Memory B cell (primary cell): ENCODE data around the gene TSPAN10.
A peak's percentile ranks its signal among the peaks of the same experiment; 100 is the strongest.
"Not testable (repeated sequence)": the region's sequence is repeated elsewhere in the genome, so short reads cannot be mapped to it uniquely, and the experiment has no call there.

Experiments used
- ATAC-seq: fragments of 150-1000 bp; cut with Tn5 transposase; 2 replicates; pipeline ENCODE4 v1.10.0; 2021; ENCODE audit warnings: low read depth, mild to moderate bottlenecking, moderate library complexity
- DNase-seq, 2 donors: peaks; one replicate each; pipeline ENCODE4 v3.0.0; 2022; ENCODE audit warnings: low spot score in 2 of 2
- H3K27ac Mint-ChIP-seq: one replicate; pipeline ENCODE4 v1.8.0; 2022; ENCODE audit warnings: mild to moderate bottlenecking, moderate library complexity, mixed read lengths
- H3K27me3 Mint-ChIP-seq: one replicate; pipeline ENCODE4 v1.8.0; 2022; ENCODE audit warnings: mixed read lengths
- H3K36me3 Mint-ChIP-seq: one replicate; pipeline ENCODE4 v1.8.0; 2022; ENCODE audit warnings: mild to moderate bottlenecking, mixed read lengths
- H3K4me1 Mint-ChIP-seq: one replicate; pipeline ENCODE4 v1.8.0; 2022; ENCODE audit warnings: mixed read lengths
- H3K4me3 Mint-ChIP-seq: one replicate; pipeline ENCODE4 v1.8.0; 2022; ENCODE audit warnings: mild to moderate bottlenecking, moderate library complexity, mixed read lengths
- H3K9me3 Mint-ChIP-seq: one replicate; pipeline ENCODE4 v1.8.0; 2022; ENCODE audit warnings: mixed read lengths

TSPAN10 gene

DNA sequence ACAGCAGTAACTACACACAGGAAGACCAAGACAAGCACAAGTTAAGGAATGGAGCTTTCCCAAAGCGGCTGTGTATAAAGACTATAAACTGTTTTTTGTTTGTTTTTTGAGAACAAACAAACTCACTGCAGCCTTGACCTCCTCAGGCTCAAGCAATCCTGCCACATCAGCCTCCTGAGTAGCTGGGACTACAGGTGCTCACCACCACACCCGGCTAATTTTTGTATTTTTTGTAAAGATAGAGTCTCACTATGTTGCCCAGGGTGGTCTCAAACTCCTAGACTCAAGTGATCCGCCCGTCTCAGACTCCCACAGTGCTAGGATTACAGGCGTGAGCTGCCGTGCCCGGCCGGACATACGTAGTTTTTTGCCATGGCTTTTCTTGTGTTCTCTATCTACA is 23.4 kb downstream of the TSPAN10 start:
- Mint-ChIP-seq H3K4me3 (no peak overlapping the region), H3K27ac (no peak overlapping the region), H3K9me3 (no peaks in the 10 kb centered on the region), H3K27me3 (no peaks in the 10 kb centered on the region), H3K36me3 (no peaks in the 10 kb centered on the region), H3K4me1 (no peaks in the 10 kb centered on the region)
- no peak for DNase-seq
- ATAC-seq: no peak

DNA sequence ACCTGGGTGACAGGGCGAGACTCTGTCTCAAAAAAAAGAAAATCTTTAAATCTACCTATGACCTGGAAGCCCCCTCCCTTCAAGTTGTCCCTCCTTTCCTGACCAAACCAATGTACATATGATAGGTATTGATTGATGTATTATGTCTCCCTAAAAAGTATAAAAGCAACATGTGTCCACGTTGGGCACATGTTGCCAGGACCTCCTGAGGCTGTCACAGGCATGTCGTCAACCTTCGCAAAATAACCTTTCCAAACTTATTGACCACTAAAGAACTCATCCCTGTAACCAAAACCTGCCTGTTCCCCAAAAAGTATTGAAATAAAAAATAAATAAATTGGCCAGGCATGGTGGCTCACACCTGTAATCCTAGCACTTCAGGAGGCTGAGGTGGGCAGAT is 25.0 kb downstream of the TSPAN10 start:
- Mint-ChIP-seq H3K27ac (no peak overlapping the region), H3K4me3 (no peak overlapping the region), H3K4me1 (peaks cover 7% of the 10 kb centered on the region)

DNA sequence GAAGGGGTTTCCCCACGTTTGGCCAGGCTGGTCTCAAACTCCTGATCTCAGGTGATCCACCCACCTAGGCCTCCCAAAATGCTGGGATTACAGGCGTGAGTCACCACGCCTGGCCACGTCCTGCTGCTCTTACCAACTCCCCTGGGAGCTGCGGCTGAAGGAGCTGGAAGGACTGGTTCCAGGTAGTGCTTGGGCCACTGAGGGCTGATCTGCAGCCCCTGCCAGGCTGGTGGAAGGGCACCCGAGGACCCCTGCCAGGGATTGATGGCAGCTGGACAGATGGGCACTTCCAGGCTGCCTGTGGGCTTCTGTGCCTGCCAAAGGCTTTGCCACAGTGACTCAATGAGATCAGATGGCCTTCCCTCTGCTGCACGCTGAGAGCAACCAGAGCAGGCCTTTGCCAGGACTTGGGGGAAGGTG is 27.1 kb downstream of the TSPAN10 start:
- Mint-ChIP-seq H3K27ac (no peak overlapping the region), H3K4me3 (no peak overlapping the region), H3K4me1 (peaks cover 17% of the 10 kb centered on the region), H3K27me3 (no peaks in the 10 kb centered on the region), H3K36me3 (no peaks in the 10 kb centered on the region), H3K9me3 (no peaks in the 10 kb centered on the region)
- DNase-seq (no peak), ATAC-seq (no peak)

More for the DNA sequence above, 25.0 kb downstream of the TSPAN10 start:
- H3K27me3 Mint-ChIP-seq: no peaks in the 10 kb centered on the region
- H3K36me3 Mint-ChIP-seq: no peaks in the 10 kb centered on the region
- no peaks in the 10 kb centered on the region for H3K9me3 Mint-ChIP-seq
- DNase-seq (no peak), ATAC-seq (no peak)

DNA sequence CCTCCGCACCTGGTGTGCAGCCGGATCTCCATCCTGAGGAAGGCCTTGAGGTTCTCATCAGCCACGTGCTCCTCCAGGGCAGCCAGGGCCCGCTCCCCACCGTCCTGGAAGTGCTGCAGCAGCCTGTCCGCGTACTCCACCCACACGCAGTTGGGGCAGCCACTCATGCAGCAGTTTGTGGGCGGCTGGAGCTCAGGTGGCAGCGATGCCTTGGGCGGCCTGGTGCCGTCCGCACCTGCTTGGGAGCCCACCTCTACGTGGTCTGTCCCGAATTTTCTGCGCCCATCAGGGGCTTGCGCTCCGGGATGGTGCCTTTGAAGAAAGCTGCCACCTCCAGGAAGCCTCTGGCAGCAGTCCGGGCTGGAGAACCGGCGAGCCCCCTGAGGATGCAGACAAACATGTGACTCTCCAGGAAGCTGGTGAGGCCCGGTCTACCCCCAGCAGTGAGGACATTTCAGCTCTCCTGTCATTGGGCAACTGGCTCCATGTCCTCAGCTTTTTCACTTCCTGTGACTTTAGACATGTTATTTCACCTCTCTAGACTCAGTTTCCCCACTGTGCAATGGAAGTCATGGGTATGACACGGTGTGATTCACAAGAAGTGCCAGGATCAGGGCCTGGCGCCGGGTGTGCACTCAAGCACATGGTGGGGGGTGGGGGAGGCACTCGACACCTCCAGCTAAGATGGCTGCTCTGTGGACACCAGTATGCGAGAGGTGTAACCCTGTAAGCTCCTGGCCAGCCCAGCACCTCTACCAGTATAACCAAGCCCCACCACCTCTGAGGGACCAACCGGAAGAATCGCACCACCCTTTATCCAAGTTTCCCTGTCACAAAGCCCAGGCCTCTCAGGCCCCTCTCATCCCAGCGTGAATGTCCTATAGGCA is 28.5 kb downstream of the TSPAN10 start:
- Mint-ChIP-seq H3K4me3 (peak overlapping the region; percentile 93), H3K36me3 (peaks cover 5% of the 10 kb centered on the region)

DNA sequence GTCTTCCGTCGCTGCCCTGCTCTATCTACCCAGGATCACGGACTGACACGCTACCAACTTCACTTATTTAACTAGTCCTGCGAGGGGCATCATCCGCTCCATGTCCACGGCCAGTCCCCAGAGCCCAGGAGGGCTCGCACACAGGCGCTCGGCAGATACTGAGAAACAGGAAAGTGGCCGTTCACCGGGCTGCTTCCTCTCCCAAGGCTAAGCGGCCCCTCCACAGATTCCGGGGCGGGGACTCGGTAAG is 29.0 kb downstream of the TSPAN10 start:
- Mint-ChIP-seq H3K27ac (peak overlapping the region; percentile 93), H3K9me3 (no peaks in the 10 kb centered on the region), H3K36me3 (peaks cover 5% of the 10 kb centered on the region), H3K4me3 (peak overlapping the region; percentile 93), H3K27me3 (no peaks in the 10 kb centered on the region), H3K4me1 (peaks cover 17% of the 10 kb centered on the region)
- no peak for ATAC-seq
- peak in 1 of 2 donors; percentile 21 for DNase-seq

More for the DNA sequence above, 28.5 kb downstream of the TSPAN10 start:
- ATAC-seq: peak; percentile 28
- Mint-ChIP-seq H3K27ac (peak overlapping the region; percentile 93), H3K27me3 (no peaks in the 10 kb centered on the region), H3K4me1 (peaks cover 17% of the 10 kb centered on the region), H3K9me3 (no peaks in the 10 kb centered on the region)
- DNase-seq: no peak

DNA sequence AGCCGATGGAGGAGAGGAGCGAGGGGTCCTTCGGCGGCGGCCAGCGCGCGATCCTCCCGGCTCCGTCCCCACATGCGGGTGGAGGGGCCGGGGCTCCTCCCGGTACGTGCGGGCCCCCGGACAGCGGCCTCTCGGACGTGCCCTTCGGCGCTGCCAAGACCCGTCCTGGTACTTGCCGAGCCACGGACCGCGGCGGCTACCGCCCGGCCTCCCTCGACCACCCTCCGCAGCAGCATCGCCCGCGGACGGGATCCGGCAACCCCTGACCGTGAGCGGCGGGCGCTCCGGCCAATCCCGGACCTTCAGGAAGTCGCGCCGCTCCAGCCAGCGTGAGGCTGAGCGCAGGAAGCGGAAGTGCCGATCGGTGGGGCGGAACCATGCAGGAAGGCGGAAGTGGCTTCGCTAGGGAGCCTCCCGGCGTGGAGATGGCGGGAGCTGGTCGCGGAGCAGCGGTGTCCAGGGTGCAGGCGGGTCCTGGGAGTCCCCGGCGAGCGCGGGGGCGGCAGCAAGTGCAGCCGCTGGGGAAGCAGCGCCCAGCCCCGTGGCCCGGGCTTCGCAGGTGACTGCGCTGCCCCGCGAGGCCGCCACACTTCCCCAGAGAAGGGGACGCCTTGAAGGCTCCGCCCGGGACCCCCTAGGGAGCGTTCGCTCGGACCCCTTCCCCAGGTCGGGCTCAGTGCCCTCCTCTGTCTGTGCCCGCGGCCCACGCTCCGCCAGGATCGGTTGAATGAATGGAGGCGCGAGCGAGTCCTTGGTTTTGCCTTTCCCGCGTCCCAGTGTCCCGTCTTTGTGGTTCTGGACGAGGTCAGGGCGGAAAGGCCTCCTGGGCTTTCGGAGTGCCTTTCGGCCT is 29.6 kb downstream of the TSPAN10 start, which contains the start of the genes CCDC137 and OXLD1:
CCDC137 (plus strand) TSS at position 396 of the 850 bp plus-strand sequence; CDS start at position 426, 30 bp downstream.
OXLD1 (minus strand) TSS at position 264 of the 850 bp plus-strand sequence; CDS start at position 236, 28 bp downstream.
- no peaks in the 10 kb centered on the region for H3K27me3 Mint-ChIP-seq
- peaks cover 17% of the 10 kb centered on the region for H3K4me1 Mint-ChIP-seq
- DNase-seq: peak; percentile 82 to 84
- ATAC-seq: peak; percentile 97
- H3K4me3 Mint-ChIP-seq: peak within 1 kb of the TSS; percentile 93
- peak within 1 kb of the TSS; percentile 93 for H3K27ac Mint-ChIP-seq
- H3K9me3 Mint-ChIP-seq: no peaks in the 10 kb centered on the region
- peaks cover 7% of the 10 kb centered on the region for H3K36me3 Mint-ChIP-seq

DNA sequence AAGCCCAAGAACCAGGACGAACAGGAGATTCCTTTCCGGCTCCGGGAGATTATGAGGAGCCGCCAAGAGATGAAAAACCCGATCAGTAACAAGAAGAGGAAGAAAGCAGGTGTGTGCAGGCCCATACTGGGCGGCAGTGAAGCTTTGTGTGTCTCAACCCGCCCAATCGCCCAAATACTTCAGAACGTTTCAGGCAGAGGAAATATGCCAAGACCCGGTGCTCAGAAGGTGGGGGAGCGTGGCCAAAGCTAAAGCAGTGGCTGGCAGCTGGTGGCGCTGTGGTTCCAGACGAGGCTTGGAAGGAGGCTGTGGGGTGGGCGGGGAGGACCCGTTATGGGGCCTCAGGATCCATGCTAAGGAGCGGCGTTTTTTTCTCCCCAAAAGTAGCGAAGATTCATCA is 30.8 kb downstream of the TSPAN10 start:
- Mint-ChIP-seq H3K27ac (peak overlapping the region; percentile 73), H3K4me1 (peaks cover 17% of the 10 kb centered on the region), H3K36me3 (peaks cover 11% of the 10 kb centered on the region)

DNA sequence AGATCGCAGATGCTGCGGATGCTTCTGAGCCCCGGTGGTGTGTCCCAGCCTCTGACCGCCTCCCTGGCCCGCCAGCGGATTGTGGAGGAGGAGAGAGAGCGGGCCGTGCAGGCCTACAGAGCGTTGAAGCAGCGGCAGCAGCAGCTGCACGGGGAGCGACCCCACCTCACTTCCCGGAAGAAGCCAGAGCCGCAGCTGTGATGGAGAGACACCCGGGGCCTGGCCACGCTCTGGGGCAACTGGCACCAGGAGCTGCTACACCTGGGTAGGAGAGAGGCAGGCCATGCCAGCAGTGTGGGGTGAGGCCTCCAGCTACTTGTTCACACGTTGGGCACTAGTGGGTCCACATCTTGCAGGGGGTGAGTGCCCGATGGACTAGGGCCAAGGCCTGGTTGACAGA is 35.5 kb downstream of the TSPAN10 start:
- Mint-ChIP-seq H3K4me1 (peaks cover 15% of the 10 kb centered on the region), H3K9me3 (no peaks in the 10 kb centered on the region), H3K36me3 (peaks cover 14% of the 10 kb centered on the region), H3K4me3 (no peak overlapping the region), H3K27me3 (no peaks in the 10 kb centered on the region), H3K27ac (no peak overlapping the region)
- DNase-seq (no peak), ATAC-seq (no peak)

More for the DNA sequence above, 30.8 kb downstream of the TSPAN10 start:
- no peaks in the 10 kb centered on the region for H3K27me3 Mint-ChIP-seq
- no peaks in the 10 kb centered on the region for H3K9me3 Mint-ChIP-seq
- peak overlapping the region; percentile 93 for H3K4me3 Mint-ChIP-seq
- no peak for DNase-seq
- ATAC-seq: no peak

DNA sequence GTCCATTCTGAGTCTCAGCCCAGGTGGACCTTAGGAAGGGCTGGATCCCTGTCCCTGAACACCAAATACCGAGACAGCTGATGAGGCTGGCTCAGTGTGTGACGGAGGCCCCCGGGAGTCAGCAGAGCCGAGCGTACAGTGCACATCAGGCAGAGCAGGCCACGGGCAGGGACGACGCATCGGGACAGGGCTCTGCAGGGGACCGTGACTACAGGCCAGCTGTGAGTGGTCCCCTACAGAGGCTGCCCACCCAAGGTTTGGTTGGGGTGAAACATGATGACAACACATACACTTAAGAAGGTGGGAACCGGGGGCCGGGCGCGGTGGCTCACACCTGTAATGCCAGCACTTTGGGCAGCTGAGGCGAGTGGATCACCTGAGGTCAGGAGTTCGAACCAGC is 36.0 kb downstream of the TSPAN10 start:
- Mint-ChIP-seq H3K9me3 (no peaks in the 10 kb centered on the region), H3K27me3 (no peaks in the 10 kb centered on the region), H3K27ac (no peak overlapping the region), H3K36me3 (peaks cover 14% of the 10 kb centered on the region), H3K4me3 (no peak overlapping the region), H3K4me1 (peaks cover 11% of the 10 kb centered on the region)
- DNase-seq: no peak
- ATAC-seq: no peak

DNA sequence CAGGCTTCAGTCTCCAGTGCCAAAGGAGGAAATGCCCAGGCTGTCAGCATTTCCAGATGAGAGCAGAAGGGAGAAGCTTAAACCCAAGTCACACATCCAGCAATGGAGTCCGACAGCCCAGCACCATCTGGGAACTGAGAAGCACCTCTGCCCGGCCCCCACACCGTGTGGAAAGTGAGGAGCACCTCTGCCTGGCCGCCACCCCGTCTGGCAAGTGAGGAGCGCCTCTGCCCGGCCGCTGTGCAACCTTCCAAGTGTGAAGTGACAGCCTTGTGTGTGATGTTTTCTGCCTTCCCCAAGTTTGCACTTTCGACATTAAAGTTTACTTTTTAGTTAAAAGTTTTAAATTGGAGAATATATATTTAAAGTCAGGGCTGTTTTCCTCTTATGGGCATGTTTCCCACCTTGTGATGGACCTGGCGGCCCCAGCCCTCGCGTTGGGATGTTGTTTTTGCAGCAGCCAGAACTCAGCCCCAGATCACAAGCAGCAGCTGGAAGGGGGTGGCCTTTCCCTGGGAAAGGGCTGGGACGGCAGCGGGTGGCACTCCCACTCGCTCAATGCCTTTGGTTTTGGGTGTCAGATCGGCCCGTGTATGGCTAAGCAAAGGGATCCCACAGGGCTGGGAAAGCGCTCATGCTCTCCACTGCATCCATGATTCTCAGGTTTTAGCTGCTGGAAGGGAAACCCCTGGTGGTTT is 36.7 kb downstream of the TSPAN10 start:
- no peaks in the 10 kb centered on the region for H3K9me3 Mint-ChIP-seq
- DNase-seq (no peak), ATAC-seq (no peak)
- H3K27me3 Mint-ChIP-seq: no peaks in the 10 kb centered on the region
- H3K4me3 Mint-ChIP-seq: no peak overlapping the region
- H3K27ac Mint-ChIP-seq: no peak overlapping the region
- peaks cover 6% of the 10 kb centered on the region for H3K4me1 Mint-ChIP-seq
- H3K36me3 Mint-ChIP-seq: peaks cover 14% of the 10 kb centered on the region

DNA sequence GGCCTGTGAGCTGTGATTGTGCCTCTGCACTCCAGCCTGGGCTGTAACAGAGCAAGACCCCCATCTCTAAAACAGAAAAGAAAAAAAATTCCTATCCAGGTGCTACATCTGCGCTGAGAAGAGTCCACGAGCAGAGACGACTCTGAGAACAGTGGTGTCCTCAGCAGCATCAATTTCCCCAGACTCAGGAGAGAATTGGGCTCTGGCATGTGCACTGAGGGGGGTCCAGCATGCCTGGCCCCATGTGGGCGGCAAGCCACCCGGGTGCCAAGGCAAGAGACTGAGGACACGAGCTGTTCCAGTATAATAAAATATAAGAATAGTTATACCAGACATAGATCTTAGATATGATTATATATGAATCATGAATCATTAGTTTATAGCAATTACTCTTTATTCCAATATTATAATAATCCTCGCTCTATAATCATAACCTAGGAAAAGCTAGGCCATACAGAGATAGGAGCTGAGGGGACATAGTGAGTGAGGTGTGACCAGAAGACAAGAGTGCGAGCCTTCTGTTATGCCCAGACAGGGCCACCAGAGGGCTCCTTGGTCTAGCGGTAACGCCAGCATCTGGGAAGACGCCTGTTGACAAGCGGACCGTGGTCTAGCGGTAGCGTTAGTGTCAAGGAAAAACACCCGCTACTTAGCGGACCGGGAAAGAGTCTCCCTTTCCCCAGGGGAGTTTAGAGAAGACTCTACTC is 38.7 kb downstream of the TSPAN10 start:
- peak; percentile 20 to 30 for DNase-seq
- H3K9me3 Mint-ChIP-seq, H3K27ac Mint-ChIP-seq, H3K4me1 Mint-ChIP-seq, H3K36me3 Mint-ChIP-seq, H3K4me3 Mint-ChIP-seq, ATAC-seq, H3K27me3 Mint-ChIP-seq: not testable (repeated sequence)

DNA sequence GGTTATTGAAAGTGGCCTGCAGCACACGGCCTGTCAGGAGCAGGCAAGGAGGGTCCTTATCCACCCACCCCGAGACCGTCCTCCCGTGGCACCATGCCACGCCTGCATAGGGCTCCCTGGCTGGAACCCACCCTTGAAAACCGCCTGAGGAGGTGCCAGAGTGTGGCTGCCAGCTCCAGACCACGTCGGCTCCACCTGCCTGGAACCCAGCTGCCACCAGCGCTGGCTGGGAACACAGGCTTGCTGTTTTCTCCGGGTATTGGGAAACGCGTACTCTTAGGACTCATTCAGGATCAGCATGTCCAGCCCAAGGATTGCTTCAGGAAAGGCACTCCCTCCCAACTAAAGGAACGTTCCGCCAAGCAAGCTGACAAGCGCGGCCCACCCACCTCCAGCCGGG is 39.9 kb downstream of the TSPAN10 start:
- no peak for ATAC-seq
- Mint-ChIP-seq H3K4me3 (no peak overlapping the region), H3K9me3 (no peaks in the 10 kb centered on the region), H3K4me1 (peaks cover 6% of the 10 kb centered on the region), H3K27ac (no peak overlapping the region), H3K36me3 (peaks cover 7% of the 10 kb centered on the region), H3K27me3 (no peaks in the 10 kb centered on the region)
- no peak for DNase-seq

DNA sequence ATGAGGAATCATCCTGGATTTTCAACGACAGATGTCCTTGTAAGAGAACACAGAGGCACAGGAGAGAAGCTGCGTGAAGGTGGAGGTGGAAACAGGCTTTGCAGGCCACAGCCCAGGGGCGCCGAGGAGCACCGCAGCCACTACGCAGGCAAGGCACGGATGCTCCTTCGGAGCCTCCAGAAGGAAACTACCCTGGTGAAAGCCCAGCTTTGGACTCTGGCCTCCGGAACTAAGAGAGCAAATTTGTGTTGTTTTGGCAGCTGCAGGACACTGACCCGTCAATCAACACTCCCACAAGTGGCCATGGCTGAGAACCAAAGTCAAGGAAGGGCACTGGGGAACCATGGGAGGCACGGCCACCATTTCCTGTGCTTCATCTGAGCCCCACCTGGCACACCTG is 43.2 kb downstream of the TSPAN10 start:
- ATAC-seq: no peak
- H3K27me3 Mint-ChIP-seq: no peaks in the 10 kb centered on the region
- no peaks in the 10 kb centered on the region for H3K36me3 Mint-ChIP-seq

More for the DNA sequence above, 43.2 kb downstream of the TSPAN10 start:
- Mint-ChIP-seq H3K4me3 (no peak overlapping the region), H3K9me3 (no peaks in the 10 kb centered on the region), H3K27ac (no peak overlapping the region), H3K4me1 (peaks cover 16% of the 10 kb centered on the region)
- no peak for DNase-seq
